Uterus (tissue), 2 donors: ENCODE measurements around the gene RPL10.
"Not testable (repeated sequence)": the region's sequence is repeated elsewhere in the genome, so short reads cannot be mapped to it uniquely, and the experiment has no call there.

Experiments used
- POLR2A ChIP-seq, 2 donors: fragments of 450-650 bp; IDR thresholded peaks; one replicate each; pipeline ENCODE4 v1.6.1; 2016; ENCODE audit warnings: antibody characterized with exemption in 2 of 2, mild to moderate bottlenecking in 1 of 2, moderate library complexity in 1 of 2
- TF ChIP-seq, protein P1 (sequence below), 4 experiments: fragments of 200-600 bp in 2 of 4; fragments of 450-650 bp in 2 of 4; sonication (generic) in 2 of 4; IDR thresholded peaks; one replicate each; pipeline ENCODE4 v1.5.1; 2016 to 2019; ENCODE audit warnings: antibody characterized with exemption in 4 of 4, mild to moderate bottlenecking in 2 of 4, moderate library complexity in 1 of 4

DNA sequence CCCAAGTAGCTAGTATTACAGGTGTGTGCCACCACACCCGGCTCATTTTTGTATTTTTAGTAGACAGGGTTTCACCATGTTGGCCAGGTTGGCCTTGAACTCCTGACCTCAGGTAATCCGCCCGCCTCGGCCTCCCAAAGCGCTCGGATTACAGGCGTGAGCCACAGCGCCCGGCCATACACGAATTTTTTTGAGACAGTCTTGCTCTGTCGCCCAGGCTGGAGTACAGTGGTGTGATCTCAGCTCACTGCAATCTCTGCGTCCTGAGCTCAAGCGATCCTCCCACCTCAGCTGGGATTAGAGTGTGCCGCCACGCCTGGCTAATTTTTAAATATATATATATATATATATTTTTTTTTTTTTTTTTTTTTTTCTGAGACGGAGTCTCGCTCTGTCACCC is 1.8 kb upstream of the RPL10 start:
- TF ChIP-seq, protein P1, sequence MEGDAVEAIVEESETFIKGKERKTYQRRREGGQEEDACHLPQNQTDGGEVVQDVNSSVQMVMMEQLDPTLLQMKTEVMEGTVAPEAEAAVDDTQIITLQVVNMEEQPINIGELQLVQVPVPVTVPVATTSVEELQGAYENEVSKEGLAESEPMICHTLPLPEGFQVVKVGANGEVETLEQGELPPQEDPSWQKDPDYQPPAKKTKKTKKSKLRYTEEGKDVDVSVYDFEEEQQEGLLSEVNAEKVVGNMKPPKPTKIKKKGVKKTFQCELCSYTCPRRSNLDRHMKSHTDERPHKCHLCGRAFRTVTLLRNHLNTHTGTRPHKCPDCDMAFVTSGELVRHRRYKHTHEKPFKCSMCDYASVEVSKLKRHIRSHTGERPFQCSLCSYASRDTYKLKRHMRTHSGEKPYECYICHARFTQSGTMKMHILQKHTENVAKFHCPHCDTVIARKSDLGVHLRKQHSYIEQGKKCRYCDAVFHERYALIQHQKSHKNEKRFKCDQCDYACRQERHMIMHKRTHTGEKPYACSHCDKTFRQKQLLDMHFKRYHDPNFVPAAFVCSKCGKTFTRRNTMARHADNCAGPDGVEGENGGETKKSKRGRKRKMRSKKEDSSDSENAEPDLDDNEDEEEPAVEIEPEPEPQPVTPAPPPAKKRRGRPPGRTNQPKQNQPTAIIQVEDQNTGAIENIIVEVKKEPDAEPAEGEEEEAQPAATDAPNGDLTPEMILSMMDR (IDR thresholded peaks at IDR 0.05) = not testable (repeated sequence)
- TF ChIP-seq POLR2A (IDR thresholded peaks at IDR 0.05) = not testable (repeated sequence)
